Vagina (tissue), 2 donors: Measurements from ENCODE around the gene HYAL1. TPM values are rescaled to one million over a fixed set of nuclear protein-coding genes. Genes with fewer than 3 reads are reported as not detected.

Source experiments
- DNase-seq, 2 donors: peaks; one replicate each; pipeline ENCODE4 v3.0.0-alpha.2; 2017; ENCODE audit errors: extremely low spot score in 2 of 2
- H3K27ac ChIP-seq: fragments of 200-600 bp; sonication (generic); one replicate; pipeline ENCODE4 v1.5.1; 2019
- H3K27me3 ChIP-seq: fragments of 200-600 bp; sonication (generic); one replicate; pipeline ENCODE4 v1.5.1; 2019
- H3K36me3 ChIP-seq, 2 donors: fragments of 200-600 bp; sonication (generic); one replicate each; pipeline ENCODE4 v1.5.1; 2017 to 2019
- H3K4me1 ChIP-seq: fragments of 200-600 bp; sonication (generic); one replicate; pipeline ENCODE4 v1.5.1; 2019
- H3K4me3 ChIP-seq, 2 donors: fragments of 200-600 bp; sonication (generic); 1 replicate in 1 of 2; 2 replicates in 1 of 2; pipeline ENCODE4 v1.5.1; 2016 to 2019
- H3K9me3 ChIP-seq: fragments of 200-600 bp; sonication (generic); one replicate; pipeline ENCODE4 v1.5.1; 2019
- CTCF ChIP-seq, 3 experiments: fragments of 450-650 bp in 2 of 3; fragments of 200-600 bp in 1 of 3; sonication (generic) in 1 of 3; IDR thresholded peaks; one replicate each; pipeline ENCODE4 v1.5.1; 2017 to 2019; ENCODE audit warnings: antibody characterized with exemption in 3 of 3, mild to moderate bottlenecking in 2 of 3, moderate library complexity in 2 of 3
- POLR2A ChIP-seq, 2 donors: fragments of 450-650 bp; IDR thresholded peaks; one replicate each; pipeline ENCODE4 v1.6.1; 2017; ENCODE audit warnings: antibody characterized with exemption in 2 of 2, mild to moderate bottlenecking in 2 of 2, moderate library complexity in 2 of 2
- POLR2AphosphoS5 ChIP-seq, 2 donors: sonication (generic); formaldehyde crosslinking; IDR thresholded peaks; one replicate each; pipeline ENCODE4 v1.9.0; 2017; ENCODE audit warnings: antibody characterized with exemption in 2 of 2, mild to moderate bottlenecking in 2 of 2, low read depth in 1 of 2; ENCODE audit not compliant: insufficient read depth in 1 of 2
- intact Hi-C: fragments of 100-400 bp; cut with DNase I; formaldehyde crosslinking; loops from one replicate; pipeline ENCODE4 v1.15.1; 2023
- total RNA-seq: library from RNA; depleted of rRNA; stranded (reverse); fragments of >200 nt; gene quantifications from one replicate; pipeline ENCODE4 v1.2.3, GENCODE V29; 2016

Gene HYAL1
- total RNA-seq, 1 donor from 2014 or later, result 17.7 TPM

DNA sequence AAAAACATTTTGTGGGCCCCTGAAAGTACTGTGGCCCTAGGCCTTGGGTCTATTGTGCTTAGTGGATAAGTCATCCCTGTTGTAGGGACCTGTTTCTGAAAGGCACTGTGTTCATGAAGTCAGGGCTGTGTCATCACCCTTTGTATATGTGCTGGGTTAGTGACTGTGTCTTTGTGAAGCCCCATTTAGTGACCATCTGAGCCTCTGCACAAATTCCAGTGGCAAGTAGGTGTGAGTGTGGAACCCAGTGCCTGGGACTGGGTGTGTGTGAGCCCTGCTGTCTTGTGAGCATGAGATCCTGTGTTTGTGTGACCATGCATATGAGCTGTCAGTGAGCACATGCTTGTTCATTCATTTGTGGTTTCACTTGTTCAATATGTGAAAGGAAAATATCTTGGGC is 1.2 kb upstream of the HYAL1 start:
- intact Hi-C loops, result no loop called here
- no peaks in the 10 kb centered on the region for H3K27me3 ChIP-seq
- DNase-seq, result peak in 1 of 2 donors; percentile 82
- no peak overlapping the region for H3K27ac ChIP-seq
- TF ChIP-seq POLR2AphosphoS5 (IDR thresholded peaks at IDR 0.05; ENCODE audit: insufficient read depth in 1 of 2, low read depth in 1 of 2), result no peak
- no peak for TF ChIP-seq POLR2A (IDR thresholded peaks at IDR 0.05)
- no peak for TF ChIP-seq CTCF (IDR thresholded peaks at IDR 0.05)
- H3K9me3 ChIP-seq, result no peaks in the 10 kb centered on the region
- H3K36me3 ChIP-seq, result no peaks in the 10 kb centered on the region
- H3K4me1 ChIP-seq, result peaks cover 40% of the 10 kb centered on the region
- H3K4me3 ChIP-seq, result no peak overlapping the region

DNA sequence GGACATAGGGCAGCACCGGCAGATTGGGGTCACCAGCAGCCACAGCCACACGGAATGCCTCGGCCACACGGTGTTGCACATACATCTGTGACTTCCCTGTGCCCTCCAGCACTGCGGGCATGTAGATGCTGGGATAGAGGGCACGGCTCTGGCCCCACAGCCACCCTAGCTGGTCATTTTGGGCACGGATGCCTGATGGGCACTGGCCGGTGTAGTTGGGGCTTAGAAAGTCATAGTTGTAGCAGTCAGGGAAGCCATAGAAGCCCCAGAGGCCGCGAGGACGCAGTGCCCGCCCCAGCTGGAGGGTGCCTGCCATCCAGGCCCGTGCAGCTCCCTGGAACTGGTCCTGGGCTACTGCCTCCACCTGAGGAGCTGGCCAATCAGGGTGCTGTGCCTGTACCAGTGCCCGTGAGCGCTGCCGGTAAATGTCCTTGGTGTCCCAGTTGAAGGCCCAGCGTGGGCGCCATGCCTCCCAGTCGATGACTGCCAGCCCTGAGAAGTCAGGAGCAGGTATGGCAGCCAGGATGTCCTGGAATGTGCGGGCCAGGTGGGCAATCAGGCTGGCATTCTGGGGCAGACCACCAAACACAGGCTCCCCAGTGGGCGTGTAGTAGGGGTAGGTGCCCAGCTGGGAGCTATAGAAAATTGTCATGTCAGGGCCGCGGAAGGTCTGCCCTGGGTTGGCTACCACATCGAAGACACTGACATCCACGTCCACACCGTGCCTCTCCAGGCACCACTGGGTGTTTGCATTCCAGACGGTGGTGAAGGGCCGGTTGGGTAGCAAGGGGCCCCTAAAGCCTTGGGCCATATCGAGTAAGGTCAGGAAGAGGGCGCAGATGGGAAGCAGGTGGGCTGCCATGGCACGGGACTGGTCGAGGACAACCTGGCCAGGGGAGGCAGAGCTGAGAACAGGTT is 1.0 kb downstream of the HYAL1 start:
- Histone ChIP-seq H3K4me3 (peak overlapping the region; percentile 6 to 25), H3K9me3 (no peaks in the 10 kb centered on the region), H3K27ac (peak overlapping the region; percentile 91), H3K27me3 (no peaks in the 10 kb centered on the region), H3K36me3 (peaks cover 0 to under 1% of the 10 kb centered on the region in 2 donors), H3K4me1 (peaks cover 54% of the 10 kb centered on the region)
- no peak for TF ChIP-seq POLR2AphosphoS5 (IDR thresholded peaks at IDR 0.05; ENCODE audit: insufficient read depth in 1 of 2, low read depth in 1 of 2)
- intact Hi-C loops, result no loop called here
- DNase-seq, result peak in 1 of 2 donors; percentile 88

GRCh38 chr3:50300681-50301254 is 2.6 kb downstream of the HYAL1 start:
- DNase-seq, result peak in 1 of 2 donors; percentile 92
- H3K4me3 ChIP-seq, result peak overlapping the region in 1 of 2 donors; percentile 47
- peaks cover 55% of the 10 kb centered on the region for H3K4me1 ChIP-seq
- H3K27ac ChIP-seq, result peak overlapping the region; percentile 91
- H3K27me3 ChIP-seq, result no peaks in the 10 kb centered on the region
- no peak for TF ChIP-seq CTCF (IDR thresholded peaks at IDR 0.05)
- TF ChIP-seq POLR2AphosphoS5 (IDR thresholded peaks at IDR 0.05; ENCODE audit: insufficient read depth in 1 of 2, low read depth in 1 of 2), result no peak
- no peak for TF ChIP-seq POLR2A (IDR thresholded peaks at IDR 0.05)
- H3K36me3 ChIP-seq, result peaks cover 0 to 5% of the 10 kb centered on the region in 2 donors
- intact Hi-C loops, result no loop called here
- H3K9me3 ChIP-seq, result no peaks in the 10 kb centered on the region

DNA sequence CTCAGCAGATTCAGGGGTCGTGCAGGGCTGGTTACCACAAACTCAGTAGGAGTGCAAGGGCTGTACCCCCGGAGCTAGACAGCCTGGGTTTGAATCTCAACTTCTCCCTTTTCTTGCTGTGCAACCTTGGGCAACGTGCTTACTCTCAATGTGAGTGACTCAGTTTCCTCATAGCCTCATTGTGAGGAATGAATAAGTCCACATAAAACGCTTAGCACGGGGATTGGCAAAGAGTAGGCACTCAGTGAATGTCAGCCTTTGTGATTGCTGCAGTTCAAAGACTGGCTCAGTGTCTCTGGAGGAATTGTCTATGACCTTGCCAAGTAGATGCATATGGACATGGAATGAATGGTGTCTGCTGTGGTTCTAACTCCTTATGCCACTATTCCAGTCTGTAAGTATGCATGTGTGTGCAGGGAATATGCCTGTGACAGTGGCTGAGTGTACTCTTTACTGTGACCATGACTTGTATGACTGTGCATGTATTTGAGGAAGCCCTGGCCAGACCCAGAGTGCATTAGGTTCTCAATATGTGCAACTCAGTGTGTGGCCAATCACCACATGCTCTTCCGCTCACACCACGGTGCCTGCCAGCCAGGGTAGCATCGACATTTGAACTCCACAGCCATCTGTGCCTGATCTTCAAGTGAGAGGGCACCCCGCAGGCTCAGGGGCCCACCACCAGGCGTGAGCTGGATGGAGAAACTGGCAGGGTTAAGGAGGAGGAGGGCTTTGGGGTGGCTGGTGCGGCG is 3.3 kb downstream of the HYAL1 start:
- Histone ChIP-seq H3K9me3 (no peaks in the 10 kb centered on the region), H3K4me3 (peak overlapping the region; percentile 47 to 61), H3K36me3 (peaks cover 0 to 5% of the 10 kb centered on the region in 2 donors), H3K4me1 (peaks cover 55% of the 10 kb centered on the region), H3K27me3 (no peaks in the 10 kb centered on the region), H3K27ac (peak overlapping the region; percentile 91)
- intact Hi-C loops, result loop anchor here (2.0 kb wide), 1 partner anchor 23 kb away; the partner anchor contains the start of gene HYAL2
- no peak for TF ChIP-seq CTCF (IDR thresholded peaks at IDR 0.05)
- TF ChIP-seq POLR2A (IDR thresholded peaks at IDR 0.05), result no peak
- TF ChIP-seq POLR2AphosphoS5 (IDR thresholded peaks at IDR 0.05; ENCODE audit: insufficient read depth in 1 of 2, low read depth in 1 of 2), result no peak
- DNase-seq, result no peak

GRCh38 chr3:50299638-50299928 is 3.8 kb downstream of the HYAL1 start:
- Histone ChIP-seq H3K4me3 (peak overlapping the region; percentile 47 to 61), H3K27ac (peak overlapping the region; percentile 91), H3K4me1 (peaks cover 55% of the 10 kb centered on the region), H3K27me3 (no peaks in the 10 kb centered on the region), H3K9me3 (no peaks in the 10 kb centered on the region), H3K36me3 (peaks cover 0 to 5% of the 10 kb centered on the region in 2 donors)
- no peak for DNase-seq
- no peak for TF ChIP-seq POLR2A (IDR thresholded peaks at IDR 0.05)
- TF ChIP-seq POLR2AphosphoS5 (IDR thresholded peaks at IDR 0.05; ENCODE audit: insufficient read depth in 1 of 2, low read depth in 1 of 2), result peak in 1 of 2 donors; percentile 93
- no peak for TF ChIP-seq CTCF (IDR thresholded peaks at IDR 0.05)
- intact Hi-C loops, result loop anchor here (2.0 kb wide), 1 partner anchor 23 kb away; the partner anchor contains the start of gene HYAL2
